Peyer's patch (tissue), 4 donors: ENCODE measurements around the gene KIRREL3.

Source experiments
- CTCF ChIP-seq, 6 experiments: fragments of 450-650 bp in 4 of 6; fragments of 200-600 bp in 2 of 6; sonication (generic) in 1 of 6; IDR thresholded peaks; one replicate each; pipeline ENCODE4 v1.5.1; 2017 to 2019; ENCODE audit warnings: antibody characterized with exemption in 6 of 6, mild to moderate bottlenecking in 3 of 6, moderate library complexity in 1 of 6
- POLR2A ChIP-seq, 2 donors: fragments of 450-650 bp; IDR thresholded peaks; one replicate each; pipeline ENCODE4 v1.5.1; 2017; ENCODE audit warnings: antibody characterized with exemption in 2 of 2, mild to moderate bottlenecking in 2 of 2, moderate library complexity in 2 of 2

- TF ChIP-seq CTCF (IDR thresholded peaks at IDR 0.05): no peak
- no peak for TF ChIP-seq POLR2A (IDR thresholded peaks at IDR 0.05)
Measured at GRCh38 chr11:126547161-126547560, 453.4 kb downstream of the KIRREL3 start.
